ENCODE measurements around the gene METRN.

GRCh38 chr16:749010-749409, 34.1 kb downstream of the METRN start:
- TF ChIP-seq CTCF (IDR thresholded peaks at IDR 0.05) = no peak
- TF ChIP-seq POLR2A (IDR thresholded peaks at IDR 0.05) = no peak
